Stimulated activated CD4-positive, alpha-beta T cell treated with anti-CD3 and anti-CD28 coated beads, Interleukin-2, amount 100 ng/mL, for 24 hours (primary cell): ENCODE data around the gene ARL13A.
"Not testable (repeated sequence)": the region's sequence is repeated elsewhere in the genome, so short reads cannot be mapped to it uniquely, and the experiment has no call there.

Experiments
- DNase-seq, 2 donors: peaks; one replicate each; pipeline ENCODE4 v3.0.0-alpha.2; 2020

Gene ARL13A

GRCh38 chrX:100969408-100969807 is at the start of gene ARL13A:
TSS of gene ARL13A (plus strand) at chrX:100969708. CDS start at chrX:100973690, 3,982 bp downstream.
- DNase-seq = no peak

GRCh38 chrX:100924375-100924774 is 45.1 kb upstream of the ARL13A start:
- no peak for DNase-seq

- no peak for DNase-seq
Measured at GRCh38 chrX:100926453-100926852, 43.1 kb upstream of the ARL13A start.

GRCh38 chrX:100928660-100929613 is 40.6 kb upstream of the ARL13A start, which contains the start of gene XKRX:
TSS of gene XKRX (minus strand) at chrX:100928917. CDS start at chrX:100928304, 613 bp downstream.
- DNase-seq = peak; percentile 40 to 46

- no peak for DNase-seq
Measured at GRCh38 chrX:100931218-100931924, 38.1 kb upstream of the ARL13A start.

GRCh38 chrX:100931925-100932285 is 37.6 kb upstream of the ARL13A start:
- no peak for DNase-seq

GRCh38 chrX:100935767-100936166 is 33.7 kb upstream of the ARL13A start:
- DNase-seq = no peak

GRCh38 chrX:100939333-100939732 is 30.2 kb upstream of the ARL13A start:
- no peak for DNase-seq

GRCh38 chrX:100944601-100945000 is 24.9 kb upstream of the ARL13A start:
- no peak for DNase-seq

GRCh38 chrX:100946299-100946927 is 23.1 kb upstream of the ARL13A start:
- no peak for DNase-seq

GRCh38 chrX:100948557-100948956 is 21.0 kb upstream of the ARL13A start:
- no peak for DNase-seq

- no peak for DNase-seq
Measured at GRCh38 chrX:100962811-100963210, 6.7 kb upstream of the ARL13A start.

- DNase-seq = no peak
Measured at GRCh38 chrX:100964362-100964761, 5.1 kb upstream of the ARL13A start.

- DNase-seq = no peak
Measured at GRCh38 chrX:100969936-100970335, 428 bp downstream of the ARL13A start.

- DNase-seq = no peak
Measured at GRCh38 chrX:100973411-100973810, 3.9 kb downstream of the ARL13A start.

GRCh38 chrX:100975212-100975611 is 5.7 kb downstream of the ARL13A start:
- no peak for DNase-seq

GRCh38 chrX:100976211-100976610 is 6.7 kb downstream of the ARL13A start:
- DNase-seq = no peak

GRCh38 chrX:100979881-100980607 is 10.5 kb downstream of the ARL13A start:
- DNase-seq = no peak

- DNase-seq = no peak
Measured at GRCh38 chrX:100980608-100981497, 11.3 kb downstream of the ARL13A start.

GRCh38 chrX:100981498-100981845 is 12.0 kb downstream of the ARL13A start:
- not testable (repeated sequence) for DNase-seq

GRCh38 chrX:100984818-100985217 is 15.3 kb downstream of the ARL13A start:
- DNase-seq = no peak

GRCh38 chrX:100990139-100990538 is 20.6 kb downstream of the ARL13A start:
- DNase-seq = no peak
